Ureter (tissue), 1 donor: Measurements from ENCODE around the gene DLL1. TPM values are rescaled to one million over a fixed set of nuclear protein-coding genes. Genes with fewer than 3 reads are reported as not detected.
"Not testable (repeated sequence)": the region's sequence is repeated elsewhere in the genome, so short reads cannot be mapped to it uniquely, and the experiment has no call there.

Source experiments
- DNase-seq: peaks from one replicate; pipeline ENCODE4 v3.0.0-alpha.2; 2020; ENCODE audit warnings: low spot score
- total RNA-seq: library from RNA; stranded (reverse); gene quantifications from one replicate; pipeline ENCODE4 v1.2.4, GENCODE V29; 2023
- donor health status: DM: yes; HTN: yes; CAD: no.

DLL1 gene
- total RNA-seq, 1 donor from 2014 or later: 16.1 TPM

GRCh38 chr6:170268216-170269129 is 22.4 kb downstream of the DLL1 start:
- DNase-seq: no peak

GRCh38 chr6:170267688-170268087 is 23.2 kb downstream of the DLL1 start:
- no peak for DNase-seq

GRCh38 chr6:170266061-170266825 is 24.6 kb downstream of the DLL1 start:
- DNase-seq: no peak

- no peak for DNase-seq
These were observed 25.2 kb downstream of the DLL1 start for GRCh38 chr6:170265655-170266054.

GRCh38 chr6:170264644-170265043 is 26.2 kb downstream of the DLL1 start:
- DNase-seq: not testable (repeated sequence)

- no peak for DNase-seq
These were observed 26.8 kb downstream of the DLL1 start for GRCh38 chr6:170264086-170264485.

- no peak for DNase-seq
These were observed 27.5 kb downstream of the DLL1 start for GRCh38 chr6:170263410-170263809.

- DNase-seq: no peak
These were observed 28.3 kb downstream of the DLL1 start for GRCh38 chr6:170262489-170263088.

- no peak for DNase-seq
These were observed 29.0 kb downstream of the DLL1 start for GRCh38 chr6:170261643-170262488.

GRCh38 chr6:170260686-170261085 is 30.2 kb downstream of the DLL1 start:
- no peak for DNase-seq

- no peak for DNase-seq
These were observed 31.6 kb downstream of the DLL1 start for GRCh38 chr6:170259278-170259677.

- DNase-seq: no peak
These were observed 32.5 kb downstream of the DLL1 start for GRCh38 chr6:170258407-170258806.

GRCh38 chr6:170257376-170257775 is 33.5 kb downstream of the DLL1 start:
- no peak for DNase-seq

- no peak for DNase-seq
These were observed 34.2 kb downstream of the DLL1 start for GRCh38 chr6:170256641-170257040.

GRCh38 chr6:170255426-170256125 is 35.3 kb downstream of the DLL1 start:
- no peak for DNase-seq

- DNase-seq: no peak
These were observed 36.3 kb downstream of the DLL1 start for GRCh38 chr6:170254315-170255213.

GRCh38 chr6:170253910-170254269 is 37.0 kb downstream of the DLL1 start:
- no peak for DNase-seq

GRCh38 chr6:170253226-170253909 is 37.5 kb downstream of the DLL1 start:
- DNase-seq: no peak
